Activated B cell treated with CpG ODN at 0.5 μM for 24 hours (primary cell): ENCODE measurements around the gene GRM4. TPM values are rescaled to one million over a fixed set of nuclear protein-coding genes. Genes with fewer than 3 reads are reported as not detected.

Experiments used
- ATAC-seq: fragments of 200-7000 bp; cut with Tn5 transposase; one replicate; pipeline ENCODE4 v1.10.0; 2021; ENCODE audit warnings: low read depth, mild to moderate bottlenecking, moderate library complexity
- CTCF ChIA-PET: fragments of 350-600 bp; sonication (Branson Sonifier 250); formaldehyde crosslinking; loops from one replicate; lab custom pipeline; 2021; ENCODE audit warnings: antibody characterized with exemption; lab: Charles Lee
- POLR2A ChIA-PET: fragments of 350-600 bp; sonication (Branson Sonifier 250); formaldehyde crosslinking; loops from one replicate; lab custom pipeline; 2021; ENCODE audit warnings: antibody characterized with exemption; lab: Charles Lee
- DNase-seq: peaks from one replicate; pipeline ENCODE4 v3.0.0; 2022
- H3K27ac Mint-ChIP-seq: one replicate; pipeline ENCODE4 v1.8.0; 2020; ENCODE audit warnings: mixed read lengths
- H3K27me3 Mint-ChIP-seq: one replicate; pipeline ENCODE4 v1.8.0; 2021; ENCODE audit warnings: mixed read lengths
- H3K36me3 Mint-ChIP-seq: one replicate; pipeline ENCODE4 v1.8.0; 2021; ENCODE audit warnings: low read depth, mixed read lengths
- H3K4me1 Mint-ChIP-seq: one replicate; pipeline ENCODE4 v1.8.0; 2021; ENCODE audit warnings: mixed read lengths
- H3K4me3 Mint-ChIP-seq: one replicate; pipeline ENCODE4 v1.8.0; 2020; ENCODE audit warnings: mild to moderate bottlenecking, mixed read lengths
- H3K9me3 Mint-ChIP-seq: one replicate; pipeline ENCODE4 v1.8.0; 2020; ENCODE audit warnings: mixed read lengths
- intact Hi-C: fragments of 100-400 bp; cut with micrococcal nuclease; formaldehyde crosslinking; loops from one replicate; pipeline ENCODE4 v1.15.1; 2024
- total RNA-seq: library from RNA; stranded (reverse); gene quantifications from 2 replicates; pipeline ENCODE4 v1.2.3, GENCODE V29; 2022
- TF ChIP-seq, protein P1 (sequence below): fragments of 200-600 bp; IDR thresholded peaks from one replicate; pipeline ENCODE4 v1.8.0; 2022; ENCODE audit warnings: antibody characterized with exemption, mild to moderate bottlenecking

The GRM4 gene
- total RNA-seq, 1 donor from 2014 or later, result not detected

DNA sequence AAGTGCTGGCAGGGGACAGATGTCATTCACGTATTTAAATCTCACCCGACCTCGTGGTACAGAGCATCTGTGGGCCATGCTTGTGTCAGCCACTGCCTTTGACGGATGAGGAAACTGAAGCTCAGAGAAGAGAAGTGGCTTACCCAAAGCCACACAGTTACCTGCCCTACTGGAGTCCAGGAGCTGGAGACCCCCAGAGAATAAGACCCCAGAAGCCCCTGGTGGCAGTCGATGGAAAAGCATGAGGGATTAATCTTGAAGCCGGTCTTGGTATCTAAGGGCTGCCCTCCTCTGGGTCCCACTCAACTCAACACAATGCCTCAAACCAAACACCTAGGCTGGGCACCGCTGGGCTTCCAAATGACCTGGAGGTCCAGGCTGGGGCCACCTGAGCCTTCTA, 83.1 kb downstream of the GRM4 start:
- Mint-ChIP-seq H3K27me3 (peaks cover 10% of the 10 kb centered on the region), H3K27ac (no peak overlapping the region), H3K4me1 (no peaks in the 10 kb centered on the region), H3K9me3 (no peaks in the 10 kb centered on the region), H3K4me3 (no peak overlapping the region), H3K36me3 (no peaks in the 10 kb centered on the region)
- intact Hi-C loops, result no loop called here
- ChIA-PET CTCF (no interaction called here), POLR2A (no interaction called here)
- no peak for ATAC-seq
- DNase-seq, result no peak
- TF ChIP-seq, protein P1, sequence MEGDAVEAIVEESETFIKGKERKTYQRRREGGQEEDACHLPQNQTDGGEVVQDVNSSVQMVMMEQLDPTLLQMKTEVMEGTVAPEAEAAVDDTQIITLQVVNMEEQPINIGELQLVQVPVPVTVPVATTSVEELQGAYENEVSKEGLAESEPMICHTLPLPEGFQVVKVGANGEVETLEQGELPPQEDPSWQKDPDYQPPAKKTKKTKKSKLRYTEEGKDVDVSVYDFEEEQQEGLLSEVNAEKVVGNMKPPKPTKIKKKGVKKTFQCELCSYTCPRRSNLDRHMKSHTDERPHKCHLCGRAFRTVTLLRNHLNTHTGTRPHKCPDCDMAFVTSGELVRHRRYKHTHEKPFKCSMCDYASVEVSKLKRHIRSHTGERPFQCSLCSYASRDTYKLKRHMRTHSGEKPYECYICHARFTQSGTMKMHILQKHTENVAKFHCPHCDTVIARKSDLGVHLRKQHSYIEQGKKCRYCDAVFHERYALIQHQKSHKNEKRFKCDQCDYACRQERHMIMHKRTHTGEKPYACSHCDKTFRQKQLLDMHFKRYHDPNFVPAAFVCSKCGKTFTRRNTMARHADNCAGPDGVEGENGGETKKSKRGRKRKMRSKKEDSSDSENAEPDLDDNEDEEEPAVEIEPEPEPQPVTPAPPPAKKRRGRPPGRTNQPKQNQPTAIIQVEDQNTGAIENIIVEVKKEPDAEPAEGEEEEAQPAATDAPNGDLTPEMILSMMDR, result no peak

DNA sequence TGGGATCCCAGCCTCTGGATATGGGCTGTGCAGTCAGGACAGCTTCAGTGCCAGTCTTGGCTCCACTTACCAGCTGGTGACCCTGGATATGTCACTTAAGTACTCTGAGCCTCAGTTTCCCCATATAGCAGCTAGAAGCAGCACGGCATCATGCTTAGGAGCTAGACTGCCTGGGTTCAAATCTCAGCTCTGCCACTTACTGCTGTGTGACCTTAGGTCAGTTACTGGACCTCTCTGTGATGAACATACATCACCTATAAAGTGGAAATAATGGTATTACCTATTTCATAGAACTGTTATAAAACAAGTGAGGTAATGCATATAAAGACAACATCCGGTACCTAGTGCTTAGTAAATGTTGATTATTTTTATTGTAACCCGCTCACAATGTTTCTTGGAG, 83.7 kb downstream of the GRM4 start:
- H3K4me1 Mint-ChIP-seq, result no peaks in the 10 kb centered on the region
- ChIA-PET POLR2A (no interaction called here), CTCF (no interaction called here)
- intact Hi-C loops, result no loop called here
- ATAC-seq (no peak), DNase-seq (no peak)
- TF ChIP-seq, protein P1, result no peak
- H3K4me3 Mint-ChIP-seq, result no peak overlapping the region
- no peaks in the 10 kb centered on the region for H3K36me3 Mint-ChIP-seq
- H3K9me3 Mint-ChIP-seq, result no peaks in the 10 kb centered on the region
- peaks cover 10% of the 10 kb centered on the region for H3K27me3 Mint-ChIP-seq
- H3K27ac Mint-ChIP-seq, result no peak overlapping the region

DNA sequence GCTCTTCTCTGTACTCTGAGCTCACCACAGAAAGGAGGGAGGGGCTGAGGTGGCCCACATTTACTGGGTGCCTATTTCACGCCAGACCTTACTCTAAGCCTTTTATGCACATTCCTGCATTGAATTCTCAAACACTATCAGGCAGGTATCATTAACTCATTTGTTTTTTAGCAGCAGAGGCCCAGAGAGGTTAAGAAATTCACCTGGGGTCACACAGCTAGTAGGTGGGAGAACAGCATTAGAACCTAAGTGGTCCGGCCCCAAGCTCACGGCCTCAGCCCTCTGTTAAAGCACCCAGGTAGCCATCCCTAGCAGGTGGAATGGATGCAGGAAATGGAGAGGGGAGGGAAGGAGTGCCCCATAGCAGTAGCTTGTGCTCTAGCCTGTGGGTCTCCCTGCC, 84.5 kb downstream of the GRM4 start:
- TF ChIP-seq, protein P1, result no peak
- no peaks in the 10 kb centered on the region for H3K9me3 Mint-ChIP-seq
- POLR2A ChIA-PET, result no interaction called here
- H3K4me1 Mint-ChIP-seq, result no peaks in the 10 kb centered on the region
- H3K27ac Mint-ChIP-seq, result no peak overlapping the region
- H3K4me3 Mint-ChIP-seq, result no peak overlapping the region
- no peak for ATAC-seq
- peaks cover 10% of the 10 kb centered on the region for H3K27me3 Mint-ChIP-seq
- intact Hi-C loops, result no loop called here
- no peaks in the 10 kb centered on the region for H3K36me3 Mint-ChIP-seq
- CTCF ChIA-PET, result no interaction called here
- DNase-seq, result no peak

DNA sequence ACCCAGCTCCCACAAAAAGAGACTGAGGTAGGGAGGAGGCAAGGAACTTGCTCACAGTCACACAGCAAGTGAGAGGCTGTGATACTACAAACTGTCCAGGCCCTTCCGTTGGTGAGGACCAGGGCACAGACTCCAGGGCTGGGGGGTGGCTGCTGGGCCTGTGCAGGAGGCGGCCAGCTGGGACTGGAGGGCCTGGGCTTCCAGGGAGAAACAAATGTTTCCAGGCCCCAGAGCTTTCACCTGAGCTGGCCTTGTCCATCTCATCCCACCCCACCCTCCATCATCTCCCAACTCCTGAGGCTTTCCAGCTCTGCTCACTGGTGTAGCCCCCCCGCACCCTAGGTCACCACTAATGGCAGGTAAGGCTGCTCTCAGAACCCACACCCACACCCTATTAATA, 86.0 kb downstream of the GRM4 start:
- no peaks in the 10 kb centered on the region for H3K36me3 Mint-ChIP-seq
- H3K4me1 Mint-ChIP-seq, result no peaks in the 10 kb centered on the region
- H3K27me3 Mint-ChIP-seq, result peaks cover 16% of the 10 kb centered on the region
- ATAC-seq (no peak), DNase-seq (no peak)
- intact Hi-C loops, result loop anchor here (5.0 kb wide), 1 partner anchor 547 kb away; no protein-coding TSS in a partner anchor
- no peak overlapping the region for H3K27ac Mint-ChIP-seq
- ChIA-PET CTCF (no interaction called here), POLR2A (no interaction called here)
- no peaks in the 10 kb centered on the region for H3K9me3 Mint-ChIP-seq
- H3K4me3 Mint-ChIP-seq, result no peak overlapping the region
- TF ChIP-seq, protein P1, result no peak

DNA sequence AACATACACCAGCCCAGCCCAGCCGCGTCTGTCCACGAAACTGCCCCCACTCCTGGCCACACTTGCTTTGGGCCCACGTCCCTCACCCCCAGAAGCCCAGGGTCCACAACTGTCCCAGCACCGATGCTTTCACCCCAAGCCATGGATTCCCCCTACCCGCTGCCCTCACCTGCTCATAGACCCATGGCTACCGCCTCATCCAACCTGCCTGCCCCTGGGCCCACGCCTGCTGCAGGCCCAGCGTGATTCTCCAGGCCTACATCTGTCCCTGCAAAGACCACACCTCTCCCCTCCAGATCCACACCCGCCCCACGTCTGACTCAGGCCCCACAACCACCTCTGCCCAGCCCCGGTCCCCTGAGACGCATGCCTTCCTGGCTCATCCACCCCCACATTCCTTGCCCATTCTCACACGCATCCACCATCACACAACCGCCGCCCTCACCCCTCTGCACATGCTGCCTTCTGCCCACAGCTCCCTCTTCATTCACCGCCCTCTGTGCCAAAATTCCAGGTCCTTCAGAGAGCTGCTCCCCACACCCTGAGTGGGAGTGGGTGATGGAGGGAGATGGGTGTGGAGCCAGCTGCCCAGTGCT, 86.7 kb downstream of the GRM4 start:
- POLR2A ChIA-PET, result no interaction called here

More for the DNA sequence above, 86.7 kb downstream of the GRM4 start:
- H3K27ac Mint-ChIP-seq, result no peak overlapping the region
- no peak overlapping the region for H3K4me3 Mint-ChIP-seq
- DNase-seq (no peak), ATAC-seq (no peak)
- no peaks in the 10 kb centered on the region for H3K9me3 Mint-ChIP-seq
- H3K4me1 Mint-ChIP-seq, result no peaks in the 10 kb centered on the region
- CTCF ChIA-PET, result no interaction called here
- H3K27me3 Mint-ChIP-seq, result peaks cover 16% of the 10 kb centered on the region
- TF ChIP-seq, protein P1, result no peak
- intact Hi-C loops, result loop anchor here (5.0 kb wide), 1 partner anchor 548 kb away; no protein-coding TSS in a partner anchor
- no peaks in the 10 kb centered on the region for H3K36me3 Mint-ChIP-seq
